H1 (cell line): ENCODE results near the gene PFN4. TPM values are rescaled to one million over a fixed set of nuclear protein-coding genes. Genes with fewer than 3 reads are reported as not detected.

Experiments used
- BRCA1 ChIP-seq: IDR thresholded peaks from 2 replicates; pipeline ENCODE4 v1.6.1; 2012; ENCODE audit warnings: low read depth, low read length, improper control_type of control experiment
- PHF8 ChIP-seq: fragments of 200-600 bp; sonication (generic); conservative IDR thresholded peaks from 2 replicates; pipeline ENCODE4 v1.7.1; 2012; ENCODE audit warnings: low read depth, mild to moderate bottlenecking, inconsistent platforms, low read length, moderate library complexity
- POLR2AphosphoS5 ChIP-seq: IDR thresholded peaks from 2 replicates; pipeline ENCODE4 v1.6.1; 2011; ENCODE audit warnings: low read depth, low read length
- SIN3A ChIP-seq, 2 experiments: IDR thresholded peaks in 1 of 2; conservative IDR thresholded peaks in 1 of 2; 2 replicates each; pipeline ENCODE4 v1.6.1; 2011 to 2012; ENCODE audit warnings: low read length in 2 of 2, improper control_type of control experiment in 1 of 2, low read depth in 1 of 2, mild to moderate bottlenecking in 1 of 2
- TAF1 ChIP-seq: IDR thresholded peaks from 2 replicates; pipeline ENCODE4 v1.6.1; 2011; ENCODE audit warnings: mild to moderate bottlenecking, low read depth, low read length
- TBP ChIP-seq: IDR thresholded peaks from 2 replicates; pipeline ENCODE4 v1.6.1; 2011; ENCODE audit warnings: low read depth, low read length, improper control_type of control experiment
- polyA plus RNA-seq, 7 experiments: library from polyadenylated mRNA; depleted of rRNA in 3 of 7; stranded (reverse) in 5 of 7; unstranded in 2 of 7; fragments of >200 nt in 5 of 7; fragments of 200-250 nt in 2 of 7; gene quantifications; 1 replicate in 5 of 7; 2 replicates in 1 of 7; 4 replicates in 1 of 7; pipeline versions ENCODE4 v1.2.1 to v1.2.3, GENCODE V29; 2011 to 2013; ENCODE audit warnings: missing spikeins in 2 of 7, mixed read lengths in 2 of 7
- total RNA-seq: library from RNA; stranded (reverse); fragmentation: NEBNext Ultra II Directional; extraction: Animal tissue kit (Norgen Biotek cat#: 25700); gene quantifications from 2 replicates; pipeline ENCODE4 v1.2.1, GENCODE V29; 2021

The PFN4 gene
- total and polyA plus RNA-seq, 2 of the 8 experiments (the other 6 are each of a cell fraction or from before 2014, with no cell fraction given): not detected

DNA sequence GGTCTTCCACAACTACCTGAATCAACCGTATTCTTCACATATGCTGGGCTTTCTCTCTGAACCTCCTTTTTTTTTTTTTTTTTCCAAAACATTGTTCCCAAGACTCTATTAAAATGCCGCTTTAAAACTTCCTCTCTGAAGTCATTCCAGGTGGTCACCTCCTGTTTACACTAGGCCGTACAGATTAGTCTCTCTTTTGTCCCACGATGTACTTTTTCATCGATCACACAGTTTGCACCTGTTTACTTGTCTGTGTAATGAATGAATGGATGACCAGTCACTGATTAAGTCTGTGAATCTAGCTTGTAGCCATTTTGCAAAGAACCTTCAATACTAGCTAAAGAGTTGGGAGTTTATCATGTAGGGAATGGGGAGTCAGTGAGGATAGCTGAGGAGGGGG is 35.0 kb upstream of the PFN4 start (continued):
- TF ChIP-seq POLR2AphosphoS5: no peak
- TF ChIP-seq PHF8: no peak
- TF ChIP-seq SIN3A (conservative IDR thresholded peaks at IDR 0.05 in 1 of 2, IDR thresholded peaks at IDR 0.05 in 1 of 2; ENCODE audit: low read depth in 1 of 2, low read length in 2 of 2): no peak
- no peak for TF ChIP-seq TBP
- no peak for TF ChIP-seq TAF1
- no peak for TF ChIP-seq BRCA1
